Stimulated activated CD4-positive, alpha-beta T cell treated with anti-CD3 and anti-CD28 coated beads, Interleukin-12 subunit alpha, Interleukin-12 subunit beta, amount 100 ng/mL, for 48 hours (primary cell): Measurements from ENCODE around the gene CTNNB1.
"Not testable (repeated sequence)": the region's sequence is repeated elsewhere in the genome, so short reads cannot be mapped to it uniquely, and the experiment has no call there.

ENCODE experiments used
- DNase-seq, 3 donors: peaks; one replicate each; pipeline ENCODE4 v3.0.0-alpha.2; 2020; ENCODE audit warnings: low read depth in 2 of 3, low spot score in 1 of 3

CTNNB1 gene

DNA sequence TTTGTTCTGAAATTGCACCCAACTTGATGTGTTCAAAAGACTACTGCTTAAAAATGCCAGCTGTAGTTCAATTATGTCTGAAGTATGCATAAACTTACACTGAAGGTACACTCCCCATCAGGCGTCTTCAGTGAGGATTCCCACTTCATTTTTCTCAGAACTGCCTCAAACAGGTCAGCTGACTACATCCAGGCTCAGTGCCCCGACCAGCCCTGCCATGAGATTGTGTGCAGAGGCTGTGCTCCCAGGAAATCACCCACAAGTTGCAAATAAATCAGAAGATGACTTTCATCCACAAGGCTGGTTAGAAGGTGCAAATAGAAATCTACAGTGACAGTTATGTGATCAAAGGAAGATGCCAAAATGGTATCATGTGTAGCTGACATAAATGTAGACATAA is 51.5 kb downstream of the CTNNB1 start:
- no peak for DNase-seq

DNA sequence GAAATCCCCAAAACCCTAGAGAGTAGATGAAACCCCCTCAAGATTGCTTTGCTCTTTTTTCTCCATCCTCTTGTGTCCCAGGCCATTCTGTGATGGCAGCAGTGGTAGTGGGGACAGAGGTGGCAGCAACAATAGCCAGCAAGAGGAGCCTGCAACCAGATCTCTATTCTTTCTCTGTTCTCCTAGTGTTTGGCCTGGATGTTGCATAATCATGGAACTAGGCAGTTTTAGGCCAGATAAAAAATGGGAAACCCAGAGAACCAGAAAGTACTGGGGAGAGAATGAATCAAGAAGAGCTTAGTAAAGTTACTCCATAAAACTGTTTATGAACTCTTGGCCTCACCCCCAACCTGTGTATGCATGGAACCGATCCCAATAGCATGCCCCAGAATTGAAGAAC is 52.3 kb downstream of the CTNNB1 start:
- no peak for DNase-seq

DNA sequence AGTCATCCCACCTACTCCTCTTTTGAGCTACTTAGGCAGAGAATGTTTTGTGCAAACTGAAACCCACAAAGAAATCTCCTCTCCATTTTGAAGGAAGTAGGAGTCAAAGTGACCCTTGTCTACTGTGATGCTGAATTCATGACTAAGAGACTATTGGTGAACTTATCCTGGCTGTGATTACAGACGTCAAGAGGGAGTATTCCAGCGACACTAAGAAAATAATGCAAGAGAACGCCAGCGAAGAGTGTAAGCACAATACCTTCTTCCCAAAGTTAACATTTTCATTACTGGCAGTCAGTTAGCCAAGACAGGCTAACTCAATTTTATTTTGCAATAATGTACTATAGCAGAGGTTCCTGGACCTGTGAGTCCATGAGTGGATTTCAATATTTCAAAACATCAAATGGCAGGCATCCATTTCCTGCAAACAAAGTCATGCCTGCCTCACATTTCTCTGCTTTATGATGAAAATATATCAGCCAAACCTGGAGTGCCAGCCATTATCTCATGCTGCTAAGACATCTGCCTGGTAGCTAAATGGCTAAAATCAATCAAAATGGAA is 59.0 kb downstream of the CTNNB1 start:
- no peak for DNase-seq

DNA sequence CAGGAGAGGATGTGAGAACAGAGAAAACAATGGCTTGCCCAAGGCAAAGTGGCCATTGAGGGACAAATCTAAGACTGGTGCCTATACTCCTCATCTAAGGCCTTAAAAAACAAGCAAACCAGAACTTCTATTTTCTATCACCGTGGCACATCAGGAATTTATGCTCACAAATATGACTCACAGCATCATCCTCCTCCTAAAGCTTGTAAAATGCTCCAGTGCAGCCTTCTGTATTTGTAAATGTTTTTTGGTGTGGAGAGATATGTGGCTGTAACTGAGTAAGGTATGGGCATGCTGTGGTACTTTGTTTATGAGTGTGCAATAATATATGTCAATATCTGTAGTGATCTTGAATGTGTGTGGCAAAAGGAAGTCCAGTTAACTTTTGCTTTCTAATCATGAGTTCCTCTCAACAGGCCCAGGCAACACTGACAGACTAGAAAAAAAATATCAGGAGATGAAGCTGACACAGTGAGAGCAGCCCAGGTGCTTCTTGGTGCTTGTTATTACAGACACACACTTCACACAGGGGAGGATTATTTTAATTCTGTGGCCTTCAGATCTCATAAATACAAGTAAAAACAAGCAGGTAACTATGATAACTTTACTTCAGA is 60.3 kb downstream of the CTNNB1 start:
- DNase-seq, result no peak

DNA sequence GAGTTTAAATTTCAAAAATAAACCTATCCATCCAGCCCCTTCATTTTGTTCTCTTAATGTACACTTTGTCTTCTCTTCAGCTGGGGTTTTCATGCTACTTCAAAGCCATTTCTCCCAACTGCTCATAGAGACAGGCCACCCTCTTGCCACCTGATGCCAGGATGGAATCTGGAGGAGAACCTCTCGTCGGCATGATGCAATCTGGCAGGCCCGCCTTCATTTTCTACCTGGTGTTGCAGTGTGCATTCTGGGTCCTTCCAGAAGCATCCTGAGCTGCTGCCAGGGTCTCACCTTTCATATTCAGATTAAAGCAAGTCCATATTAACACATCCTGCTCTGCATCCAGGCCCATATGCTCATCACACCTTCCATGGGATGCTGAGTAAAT is 60.8 kb downstream of the CTNNB1 start:
- no peak for DNase-seq

DNA sequence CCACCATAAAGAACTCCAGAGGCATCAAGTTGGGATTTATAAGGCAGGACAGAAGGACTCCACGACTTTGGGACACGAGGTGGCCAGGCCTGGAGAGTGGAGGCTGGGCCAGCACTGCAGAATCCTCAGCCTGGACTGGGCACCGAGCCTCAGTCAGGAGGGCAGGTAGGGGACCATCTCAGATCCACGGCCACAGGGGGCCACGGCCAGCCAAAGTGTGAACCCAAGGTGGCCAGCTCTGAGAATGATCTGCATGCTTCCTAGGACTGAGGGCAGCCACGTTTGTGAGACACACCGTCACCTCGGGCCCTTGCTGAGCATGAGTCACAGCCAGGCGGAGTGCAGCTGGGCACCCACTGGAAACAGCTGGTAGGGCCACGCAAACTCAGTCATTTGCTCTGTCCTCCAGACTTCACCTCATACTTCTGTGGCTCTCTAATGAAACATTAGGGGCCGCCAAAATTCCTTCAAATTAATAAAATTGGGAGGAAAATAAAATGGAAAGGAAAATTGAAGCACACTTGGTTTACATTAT is 65.8 kb downstream of the CTNNB1 start:
- no peak for DNase-seq

DNA sequence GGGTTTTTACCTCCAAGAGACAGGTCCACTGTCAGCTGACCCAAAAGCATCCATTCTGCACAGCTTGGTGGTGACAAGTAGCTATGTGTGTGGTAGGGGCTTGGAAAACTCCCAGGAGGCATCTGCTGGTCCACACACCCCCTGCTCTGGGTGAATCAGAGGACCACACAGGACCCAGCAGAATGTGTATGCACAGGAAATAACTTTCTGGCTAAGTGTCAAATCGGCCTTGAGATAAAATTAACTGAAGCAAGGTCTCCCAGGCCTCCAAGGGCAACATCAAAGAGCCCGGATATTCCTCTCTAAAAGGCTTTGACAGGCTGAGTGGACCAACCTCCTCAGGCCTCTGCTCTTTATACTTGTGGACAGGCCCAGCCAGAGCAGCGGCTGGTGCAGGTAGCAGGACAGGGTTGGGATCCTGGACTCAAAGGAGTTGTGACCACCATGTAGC is 66.5 kb downstream of the CTNNB1 start:
- DNase-seq, result no peak

DNA sequence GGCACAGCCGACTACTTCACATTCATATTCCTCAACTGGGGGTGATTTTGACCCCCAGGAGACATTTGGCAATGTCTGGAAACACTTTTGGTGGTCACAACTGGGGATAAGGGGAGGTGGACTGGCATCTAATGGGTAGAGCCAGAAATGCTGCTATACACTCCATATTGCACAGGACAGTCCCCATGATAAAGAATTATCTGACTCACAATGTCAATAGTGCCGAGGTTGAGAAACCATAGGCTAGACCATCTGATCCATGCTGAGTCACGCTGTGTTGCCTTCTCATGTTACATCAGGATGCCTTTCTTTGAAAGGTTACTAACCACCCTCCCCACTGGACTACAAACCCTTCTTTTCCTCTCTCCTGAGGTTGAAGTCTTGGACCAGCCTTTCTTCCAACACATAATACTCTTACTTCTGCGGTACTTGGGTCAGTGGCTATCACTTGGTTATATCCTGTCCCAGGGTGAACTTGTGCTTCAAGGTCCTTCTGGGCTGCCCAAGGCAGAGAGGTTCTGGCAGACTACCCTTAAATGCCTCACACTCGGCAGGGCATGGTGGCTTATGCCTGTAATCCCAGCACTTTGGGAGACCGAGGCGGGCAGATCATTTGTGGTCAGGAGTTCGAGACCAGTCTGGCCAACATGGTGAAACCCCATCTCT is 68.8 kb downstream of the CTNNB1 start:
- no peak for DNase-seq

DNA sequence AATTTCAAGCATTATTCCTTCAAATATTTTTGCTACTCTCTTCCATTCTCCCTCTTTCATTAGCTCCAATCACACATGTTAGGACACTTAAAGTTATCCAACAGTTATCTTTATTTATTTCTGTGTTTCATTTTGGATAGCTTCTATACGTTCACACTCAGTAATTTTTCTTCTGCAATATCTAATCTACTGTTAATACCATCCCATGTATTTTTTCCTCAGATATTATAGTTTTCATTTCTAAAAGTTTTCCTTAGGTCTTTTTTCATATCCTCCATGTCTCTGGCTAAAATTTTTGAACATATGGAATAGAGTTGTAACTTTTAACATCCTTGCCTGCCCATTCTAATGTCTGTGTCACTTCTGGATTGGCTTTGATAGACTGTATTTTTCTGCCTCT is 73.4 kb downstream of the CTNNB1 start:
- DNase-seq, result no peak

DNA sequence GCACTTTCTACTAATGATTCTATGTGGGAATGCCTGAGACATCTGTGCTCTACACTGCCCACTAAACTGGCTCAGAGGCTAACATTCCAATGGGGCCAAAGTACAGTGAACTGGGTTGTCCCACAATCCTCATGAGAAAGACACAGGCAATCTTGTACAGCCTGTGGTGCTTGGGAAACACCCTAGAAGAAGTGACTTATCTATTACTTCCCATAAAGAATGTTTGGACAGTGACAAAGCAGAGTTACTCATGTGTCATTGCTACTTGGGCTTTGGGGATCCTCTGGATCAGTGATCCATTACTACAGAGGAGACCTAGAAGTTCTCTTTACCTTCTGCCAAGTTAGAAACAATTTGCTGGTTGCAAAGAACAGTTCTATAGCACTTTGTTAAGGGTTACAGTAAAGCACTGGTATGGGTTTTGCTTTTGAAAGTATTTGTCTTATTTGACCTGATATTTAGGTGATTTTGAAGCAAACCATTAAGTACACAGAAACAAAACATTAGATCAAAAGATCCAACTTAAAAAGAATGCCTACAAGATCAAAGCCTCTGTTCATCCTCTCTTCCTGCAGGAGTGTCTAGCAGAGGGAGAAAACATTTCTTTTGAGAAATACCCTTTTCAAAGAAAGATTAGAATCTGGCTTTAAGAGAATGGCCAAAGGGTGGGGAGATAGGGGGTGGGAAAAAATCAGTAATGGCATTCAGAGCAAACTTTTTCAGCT is 75.8 kb downstream of the CTNNB1 start:
- no peak for DNase-seq

DNA sequence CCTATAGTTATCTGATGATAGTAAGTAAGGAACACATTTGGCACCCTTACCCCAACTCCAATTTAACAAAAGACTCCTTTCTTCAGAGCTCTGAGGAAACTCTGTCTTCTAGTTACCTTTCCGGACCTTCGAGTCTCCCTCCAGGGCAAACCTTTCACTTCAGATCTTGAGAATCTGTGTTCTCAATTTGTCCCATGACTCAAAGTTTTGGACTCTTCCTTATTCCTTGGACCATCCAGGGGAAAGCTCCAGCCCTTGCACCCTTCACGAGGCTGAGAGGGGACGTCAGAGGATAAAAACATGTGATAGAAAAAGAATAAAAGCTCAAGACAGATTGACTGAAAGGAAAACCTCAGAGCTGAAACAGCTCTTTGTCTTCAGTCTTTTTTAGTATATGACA is 76.9 kb downstream of the CTNNB1 start:
- DNase-seq, result no peak

DNA sequence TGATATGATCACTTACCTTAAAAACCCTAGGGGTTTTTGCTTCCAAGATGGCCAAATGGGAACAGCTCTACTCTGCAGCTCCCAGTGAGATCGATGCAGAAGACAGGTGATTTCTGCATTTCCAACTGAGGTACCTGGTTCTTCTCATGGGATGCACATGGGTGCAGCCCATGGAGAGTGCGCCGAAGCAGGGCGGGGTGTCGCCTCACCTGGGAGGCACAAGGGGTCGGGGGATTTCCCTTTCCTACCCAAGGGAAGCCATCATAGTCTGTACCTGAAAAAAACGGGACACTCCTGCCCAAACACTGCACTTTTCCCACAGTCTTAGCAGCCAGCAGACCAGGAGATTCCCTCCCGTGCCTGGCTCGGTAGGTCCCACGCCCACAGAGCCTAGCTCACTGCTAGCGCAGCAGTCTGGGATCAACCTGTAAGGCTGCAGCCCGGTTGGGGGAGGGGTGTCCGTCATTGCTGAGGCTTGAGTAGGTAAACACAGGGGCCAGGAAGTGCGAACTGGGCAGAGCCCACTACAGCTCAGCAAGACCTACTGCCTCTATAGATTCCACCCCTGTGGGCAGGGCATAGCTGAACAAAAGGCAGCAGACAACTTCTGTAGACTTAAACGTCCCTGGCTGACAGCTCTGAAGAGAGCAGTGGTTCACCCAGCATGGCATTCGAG is 78.6 kb downstream of the CTNNB1 start:
- no peak for DNase-seq

DNA sequence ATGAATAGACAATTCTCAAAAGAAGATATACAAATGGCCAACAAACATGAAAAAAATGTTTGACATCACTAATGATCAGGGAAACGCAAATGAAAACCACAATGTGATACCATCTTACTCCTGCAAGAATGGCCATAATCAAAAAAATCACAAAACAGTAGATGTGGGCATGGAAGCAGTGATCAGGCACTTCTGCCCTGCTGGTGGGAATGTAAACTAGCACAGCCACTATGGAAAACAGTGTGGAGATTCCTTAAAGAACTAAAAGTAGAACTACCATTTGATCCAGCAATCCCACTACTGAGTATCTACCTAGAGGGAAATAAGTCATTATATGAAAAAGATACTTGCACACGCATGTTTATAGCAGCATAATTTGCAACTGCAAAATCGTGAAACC is 85.6 kb downstream of the CTNNB1 start:
- DNase-seq, result not testable (repeated sequence)

DNA sequence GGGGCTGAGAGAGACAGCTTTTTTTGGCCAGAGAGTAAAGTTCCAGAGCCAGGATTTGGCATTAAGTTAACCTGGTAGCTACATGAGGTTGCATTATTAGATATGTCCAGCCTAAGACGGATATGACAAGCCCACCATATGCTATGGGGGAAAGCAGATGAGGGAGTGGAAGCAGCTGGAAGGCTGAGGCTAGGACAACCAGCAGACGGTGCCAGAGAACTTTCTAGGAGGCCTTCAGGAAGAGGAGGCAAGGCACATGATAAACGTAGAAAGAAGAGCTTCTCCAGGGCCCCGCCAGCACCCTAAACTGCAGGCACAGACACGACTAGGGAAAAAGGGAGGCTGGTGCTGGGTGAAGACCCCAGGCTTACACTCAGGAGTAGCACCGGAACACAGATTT is 87.0 kb downstream of the CTNNB1 start:
- DNase-seq, result no peak

DNA sequence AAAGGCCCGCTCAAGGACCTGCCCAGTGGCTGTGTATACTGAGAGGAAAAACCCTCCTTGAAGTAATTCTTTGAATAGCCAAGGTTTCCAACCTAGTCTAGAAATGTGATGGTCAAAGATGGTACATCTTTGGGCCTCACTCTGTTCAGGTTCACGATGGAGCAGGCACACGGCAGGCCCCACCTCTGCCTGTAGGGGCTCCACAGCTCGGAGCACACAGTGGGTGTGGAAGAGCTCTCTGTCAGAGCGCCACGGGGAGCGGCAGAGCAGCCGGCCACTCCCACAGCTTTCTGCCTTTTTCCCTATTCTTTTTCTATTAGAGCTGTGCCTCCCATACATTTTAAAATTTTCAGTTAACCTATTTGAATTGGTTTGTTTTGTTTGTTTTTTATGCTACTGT is 89.5 kb downstream of the CTNNB1 start:
- DNase-seq, result no peak
